Measurements from ENCODE around the gene ITGA7.

ITGA7 gene

DNA sequence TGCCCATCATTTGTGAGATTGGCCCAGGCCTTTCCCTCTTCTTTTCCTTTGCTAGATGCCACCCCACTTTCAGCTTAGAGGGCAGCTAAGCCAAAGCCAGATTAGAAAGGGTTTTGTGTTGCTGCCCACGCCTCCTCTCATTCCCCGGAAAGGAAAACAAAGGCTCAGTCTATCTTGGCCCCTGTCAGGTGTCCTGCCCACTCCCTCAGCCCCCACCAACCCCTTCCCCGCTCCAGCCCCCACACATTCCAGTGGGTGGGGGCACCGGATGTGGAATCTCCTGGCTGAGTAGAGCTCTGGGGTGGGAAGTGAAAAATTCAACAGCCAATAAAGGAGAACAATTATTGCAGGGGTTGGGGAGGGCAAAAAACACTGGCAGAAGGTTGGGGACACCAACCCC is 10.3 kb upstream of the ITGA7 start:
- DNase-seq = no peak

DNA sequence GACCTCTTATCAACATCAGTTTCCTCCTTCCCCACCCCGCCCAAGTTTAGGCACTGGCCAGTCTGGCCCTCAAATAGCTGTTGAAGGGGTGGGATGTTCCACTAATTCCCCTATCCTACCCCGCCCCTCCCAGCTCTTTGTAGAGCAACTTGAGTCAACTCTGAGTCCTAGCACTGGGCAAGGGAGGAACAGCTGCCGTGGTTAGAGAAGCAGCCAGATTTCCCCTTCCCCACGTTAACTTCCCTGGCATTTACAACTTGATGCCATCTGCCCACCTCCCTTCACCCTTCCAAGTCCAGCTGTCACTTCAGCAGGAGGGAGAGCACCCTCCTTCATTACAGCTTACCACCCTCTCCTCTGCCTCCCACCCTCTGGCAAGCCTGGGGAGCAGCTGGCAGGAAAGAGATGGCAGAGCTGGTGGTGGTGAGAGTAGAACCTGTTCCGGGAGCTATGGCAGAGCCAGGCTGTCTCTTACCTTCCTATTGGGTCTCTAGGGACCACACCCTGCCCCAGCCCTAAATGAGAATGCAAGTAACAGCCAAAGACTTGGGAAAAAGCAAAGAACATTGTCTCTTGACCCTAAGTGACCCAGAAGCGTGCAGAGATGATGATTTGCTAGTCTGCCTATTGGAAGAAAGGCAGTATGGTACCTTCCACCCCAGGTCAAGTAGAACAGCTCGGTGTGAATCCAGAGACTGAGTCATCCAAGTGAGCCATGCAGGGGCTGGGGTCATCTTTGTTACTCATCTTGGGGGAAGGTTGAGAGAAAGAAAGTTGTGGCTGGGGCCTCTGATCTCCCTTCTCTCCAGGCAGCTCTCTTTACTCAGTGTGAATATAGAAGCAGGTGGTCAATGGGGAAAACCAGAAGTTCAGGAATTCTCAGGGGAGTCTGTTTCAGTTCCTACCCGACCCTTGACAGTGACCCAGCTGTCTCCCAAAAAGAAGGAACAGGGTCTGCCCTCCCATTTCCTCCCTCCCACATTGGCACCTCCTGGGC is 9.6 kb upstream of the ITGA7 start:
- no peak for DNase-seq

DNA sequence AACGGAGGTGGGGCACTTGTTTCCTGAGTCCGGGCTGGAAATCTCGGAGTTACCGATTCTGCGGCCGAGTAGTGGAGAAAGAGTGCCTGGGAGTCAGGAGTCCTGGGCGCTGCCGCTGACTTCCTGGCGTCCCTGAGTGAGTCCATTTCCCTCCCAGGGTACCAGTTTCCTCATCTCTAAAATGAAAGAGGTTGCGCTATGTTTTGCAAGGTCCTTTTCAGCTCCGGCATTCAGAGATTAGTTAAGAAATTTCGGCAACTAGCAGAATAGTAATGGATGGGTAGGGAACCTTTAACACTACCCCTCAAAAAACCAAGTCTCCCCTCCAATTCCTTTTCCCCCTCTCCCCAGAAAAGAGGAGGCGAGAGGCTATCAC is 8.9 kb upstream of the ITGA7 start:
- no peak for DNase-seq

DNA sequence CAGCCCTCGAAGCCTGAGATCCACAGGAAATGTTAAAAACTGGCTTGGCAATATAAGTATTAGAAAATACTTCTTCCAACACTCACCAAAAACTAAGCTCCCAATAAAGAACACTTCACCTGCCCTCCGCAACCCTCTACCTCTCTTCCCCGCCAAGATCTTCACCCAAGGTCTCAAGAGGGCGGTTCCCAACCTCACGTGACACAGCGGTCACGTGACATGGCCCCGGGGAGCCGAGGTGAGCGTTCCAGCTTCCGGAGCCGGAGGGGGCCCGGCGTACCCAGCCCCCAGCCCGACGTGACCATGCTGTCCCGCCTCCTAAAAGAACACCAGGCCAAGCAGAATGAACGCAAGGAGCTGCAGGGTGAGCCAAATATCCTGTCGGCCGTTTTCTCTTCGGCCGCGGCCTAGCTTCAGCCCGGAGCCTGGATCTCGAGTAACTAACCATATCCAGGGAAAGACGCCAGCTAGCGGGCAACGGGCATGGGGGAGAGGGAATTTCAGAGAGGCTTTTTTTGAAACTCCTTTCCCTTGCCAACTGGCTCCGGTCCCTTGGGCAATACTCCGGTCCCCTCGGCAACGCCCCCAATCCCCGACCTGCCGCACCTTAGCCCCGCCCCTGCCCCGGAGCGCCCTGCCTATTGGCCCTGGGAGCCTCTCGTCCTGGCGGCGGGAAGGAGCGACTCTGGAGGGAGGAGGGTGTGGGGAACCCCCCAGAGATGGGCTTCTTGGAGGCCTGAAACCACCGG is 8.3 kb upstream of the ITGA7 start, which contains the start of gene BLOC1S1:
TSS of gene BLOC1S1 (plus strand) at position 214 of the 749 bp plus-strand sequence. CDS start at position 220, 6 bp downstream.
- DNase-seq = peak; percentile 82

DNA sequence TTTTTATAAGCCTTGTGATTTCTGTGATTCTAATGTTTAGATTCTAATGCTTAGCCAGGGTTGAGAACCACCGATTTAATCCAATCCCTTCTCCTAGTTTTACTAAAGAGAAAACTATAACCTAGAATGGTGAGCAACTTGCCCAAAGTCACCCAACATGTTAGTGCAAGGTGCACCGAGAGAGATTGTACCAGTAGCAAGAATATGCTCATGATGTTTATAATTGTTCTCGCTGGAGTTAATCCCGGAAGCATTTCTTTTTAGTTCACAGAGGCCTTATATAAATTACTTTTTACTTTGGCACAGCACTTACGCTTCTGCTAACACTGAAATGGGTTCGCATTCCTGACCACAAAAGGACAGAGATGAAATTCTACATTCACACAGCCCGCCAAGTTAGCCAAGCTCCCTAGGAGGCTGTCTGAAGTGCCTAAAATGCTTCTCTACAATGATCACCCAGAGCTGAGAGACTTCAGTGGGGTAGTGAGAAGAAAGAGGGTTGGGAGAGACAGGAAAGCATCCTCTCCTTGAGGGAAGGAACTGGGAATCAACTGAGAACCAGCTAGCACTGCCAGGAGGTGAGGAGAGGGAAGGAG is 7.6 kb upstream of the ITGA7 start:
- no peak for DNase-seq

DNA sequence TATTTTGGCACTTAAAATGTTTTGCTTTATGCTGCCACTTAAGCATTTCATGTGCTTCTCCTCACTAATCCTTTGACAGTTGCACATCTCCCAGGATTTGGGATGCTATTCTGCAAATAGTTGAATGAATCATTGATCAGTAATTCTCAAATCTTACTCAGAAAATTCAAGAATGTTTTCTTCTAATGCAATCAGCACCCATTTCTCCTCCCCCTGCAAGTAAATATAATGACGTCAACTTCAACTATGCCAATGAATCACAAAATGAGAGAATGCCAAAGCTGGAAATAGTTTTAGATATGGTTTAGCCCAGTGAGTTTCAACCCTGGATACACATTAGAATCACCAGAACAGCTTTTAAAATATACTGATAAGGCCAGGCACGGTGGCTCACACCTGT is 6.0 kb upstream of the ITGA7 start:
- DNase-seq = no peak

DNA sequence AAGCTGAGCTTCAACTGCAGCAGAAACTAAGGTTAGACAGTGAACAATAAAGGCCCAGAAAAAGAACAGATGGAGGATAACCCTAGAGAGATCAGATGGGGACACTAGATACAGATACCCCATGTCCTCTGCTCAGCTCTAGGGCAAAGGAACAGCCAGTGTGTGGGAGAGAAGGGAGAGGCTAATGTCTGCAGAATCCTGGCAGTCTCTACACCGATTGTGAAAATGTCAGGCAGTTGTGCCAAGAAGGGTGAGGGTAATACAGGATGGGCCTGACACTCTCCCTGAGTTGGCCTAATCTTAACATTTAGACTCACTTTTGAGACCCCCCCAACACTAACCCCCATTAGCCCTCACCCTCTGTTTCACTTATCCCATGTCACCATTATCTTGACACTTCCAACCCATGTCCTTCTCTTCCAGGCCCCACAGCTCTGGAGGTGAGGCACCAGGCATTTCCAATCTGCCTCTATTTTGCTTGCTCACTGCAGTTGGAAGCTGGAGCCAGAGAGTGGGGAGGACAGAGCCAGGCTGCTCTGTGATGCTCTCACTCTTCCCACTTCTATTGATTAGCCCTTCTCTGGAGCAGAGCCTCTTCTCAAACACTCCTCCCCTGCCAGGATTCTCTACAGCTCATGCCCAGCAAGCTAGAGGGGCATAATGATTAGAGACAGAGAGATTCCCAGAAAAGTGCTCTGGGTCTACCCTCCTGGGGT is 5.2 kb upstream of the ITGA7 start:
- no peak for DNase-seq

DNA sequence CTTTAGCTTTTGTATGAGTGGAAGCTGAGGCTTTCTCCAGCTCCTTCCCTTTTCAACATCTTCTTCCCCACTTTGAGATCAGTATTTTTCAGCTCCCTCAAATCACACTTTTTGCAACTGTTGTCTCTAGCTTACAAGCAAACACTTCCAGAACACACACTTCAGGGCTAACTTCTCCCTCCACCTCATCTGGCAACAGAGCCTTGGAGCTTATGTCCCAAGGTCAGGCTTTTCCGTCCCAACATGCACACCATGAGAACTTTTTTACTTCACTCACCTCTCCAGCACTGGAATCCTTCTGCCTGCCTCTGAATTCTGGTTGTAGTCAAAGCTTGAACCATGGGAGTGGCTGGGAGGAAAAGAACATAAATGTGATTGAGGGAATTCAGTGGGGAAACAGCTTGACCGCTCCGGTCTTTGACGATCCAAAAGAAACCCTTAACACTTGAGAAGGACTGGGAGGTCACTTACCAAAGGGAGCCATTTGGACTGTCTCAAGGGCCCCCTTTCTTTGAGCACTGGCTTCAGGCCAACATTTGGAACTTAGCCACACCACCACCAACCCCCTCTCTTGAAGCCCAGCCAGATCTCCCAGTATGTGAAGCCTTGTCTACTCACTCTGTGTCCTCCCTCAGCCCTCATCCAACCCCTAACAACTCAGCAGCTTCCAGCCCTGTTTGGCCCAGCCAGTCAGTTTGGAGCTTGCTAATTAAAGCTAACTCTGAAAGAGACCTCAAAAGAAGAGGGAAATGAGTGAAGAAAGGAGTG is 4.3 kb upstream of the ITGA7 start:
- DNase-seq = no peak

DNA sequence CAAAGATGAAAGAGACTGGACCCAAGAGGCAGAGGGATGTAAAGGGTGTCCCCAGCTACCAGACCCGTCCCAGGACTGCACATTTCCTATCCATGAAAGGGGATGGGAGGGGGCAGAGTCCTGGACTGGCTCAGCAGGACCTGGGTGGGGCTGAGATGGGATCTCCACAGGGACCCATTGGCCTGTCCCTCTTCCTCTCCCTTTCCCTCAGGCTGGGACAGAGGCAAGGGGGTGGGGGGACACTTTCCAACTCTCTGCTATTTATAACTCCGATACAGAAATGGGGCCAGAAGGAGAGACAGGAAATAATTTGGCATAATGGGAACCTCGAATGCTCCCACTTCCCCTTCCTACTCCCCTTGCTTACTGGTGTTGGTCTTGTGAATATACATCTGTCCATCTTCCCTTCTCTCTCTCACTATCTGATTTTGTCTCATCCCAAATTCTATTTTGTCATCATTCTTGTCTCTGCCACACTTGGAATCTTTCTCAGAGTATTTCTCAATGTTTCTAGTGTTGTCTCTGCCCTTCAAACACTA is 1.1 kb upstream of the ITGA7 start:
- no peak for DNase-seq

DNA sequence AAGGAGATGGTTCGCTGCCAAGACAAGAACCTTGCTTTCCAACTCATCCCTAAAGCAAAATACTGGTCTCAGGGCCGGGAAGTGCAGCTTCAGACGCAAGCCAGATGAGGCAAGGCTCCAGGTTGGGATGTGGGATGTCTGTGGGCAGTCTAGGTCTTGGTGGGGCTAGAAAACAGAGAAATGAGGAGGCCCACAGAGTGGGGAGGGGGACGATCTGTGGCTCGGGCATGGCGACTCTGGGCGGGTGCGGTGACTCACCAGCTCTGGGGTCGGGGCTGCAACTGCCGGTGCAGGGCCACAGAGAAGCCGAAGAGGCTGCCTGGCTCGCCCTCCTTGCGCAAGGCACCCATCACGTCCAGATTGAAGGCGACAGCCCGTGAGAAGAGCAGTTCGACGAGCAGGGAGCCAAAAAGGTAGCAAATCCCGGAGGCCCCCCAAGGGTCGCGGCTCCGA is 459 bp downstream of the ITGA7 start:
- DNase-seq = no peak

DNA sequence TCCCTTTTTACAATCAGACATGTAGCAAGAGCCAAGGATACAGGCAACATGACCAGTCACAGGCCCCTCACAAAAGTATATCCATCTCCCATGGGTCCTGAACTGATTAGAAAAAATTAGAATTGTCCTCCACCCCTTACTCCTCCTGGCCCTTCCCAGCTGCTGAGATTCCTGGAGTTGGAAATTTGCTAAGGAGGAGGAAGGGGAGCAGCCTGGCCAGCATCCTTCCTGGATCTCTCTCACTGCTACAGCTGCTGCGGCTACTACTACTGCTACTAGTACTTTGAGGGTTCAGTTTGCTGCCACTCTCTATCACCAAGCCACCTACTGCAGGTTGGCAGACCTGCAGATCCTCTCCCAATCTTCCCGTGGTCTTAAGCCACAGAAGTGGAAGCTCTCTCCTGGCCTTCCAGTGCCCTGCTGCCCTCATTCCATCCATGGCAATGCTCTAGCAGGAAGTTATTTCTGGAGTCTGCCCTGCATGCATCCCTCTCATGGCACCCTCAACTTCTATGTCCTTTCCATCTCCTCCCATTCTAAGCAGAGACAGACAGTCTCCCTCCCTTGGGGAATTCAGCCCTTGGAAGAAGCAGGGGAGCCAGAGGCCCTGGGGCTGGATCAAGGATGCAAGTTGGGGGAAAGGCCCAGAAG is 1.0 kb downstream of the ITGA7 start:
- no peak for DNase-seq

DNA sequence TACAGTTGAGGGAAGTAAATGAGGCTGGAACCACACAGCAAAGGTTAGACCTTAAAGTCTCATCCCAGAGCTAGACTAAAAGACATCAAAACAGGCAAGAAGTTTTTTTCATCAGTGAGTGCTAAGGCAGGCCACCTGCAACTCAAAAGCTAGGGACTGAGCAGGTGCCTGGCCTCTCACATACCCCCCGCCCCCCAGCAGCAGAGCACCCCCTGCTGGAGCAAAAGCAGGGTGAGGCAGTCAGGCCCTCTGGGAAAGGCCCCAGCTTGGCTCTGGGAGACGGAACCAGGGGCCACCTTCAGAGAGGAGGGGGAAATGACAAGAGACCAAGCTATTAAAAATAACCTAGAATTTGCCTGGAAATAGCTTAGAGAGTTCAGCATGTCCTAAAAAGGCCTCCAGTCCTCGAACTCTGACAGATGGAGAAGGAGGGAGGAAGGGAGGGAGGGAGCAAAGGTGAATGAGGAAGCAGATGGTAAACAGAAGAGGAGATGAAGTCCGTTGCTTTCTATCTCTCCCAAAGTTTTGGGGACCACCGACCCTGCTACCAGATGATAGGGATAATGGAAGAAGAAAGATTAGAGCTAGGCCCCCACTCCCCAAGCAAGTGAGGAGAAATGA is 1.8 kb downstream of the ITGA7 start:
- DNase-seq = no peak

DNA sequence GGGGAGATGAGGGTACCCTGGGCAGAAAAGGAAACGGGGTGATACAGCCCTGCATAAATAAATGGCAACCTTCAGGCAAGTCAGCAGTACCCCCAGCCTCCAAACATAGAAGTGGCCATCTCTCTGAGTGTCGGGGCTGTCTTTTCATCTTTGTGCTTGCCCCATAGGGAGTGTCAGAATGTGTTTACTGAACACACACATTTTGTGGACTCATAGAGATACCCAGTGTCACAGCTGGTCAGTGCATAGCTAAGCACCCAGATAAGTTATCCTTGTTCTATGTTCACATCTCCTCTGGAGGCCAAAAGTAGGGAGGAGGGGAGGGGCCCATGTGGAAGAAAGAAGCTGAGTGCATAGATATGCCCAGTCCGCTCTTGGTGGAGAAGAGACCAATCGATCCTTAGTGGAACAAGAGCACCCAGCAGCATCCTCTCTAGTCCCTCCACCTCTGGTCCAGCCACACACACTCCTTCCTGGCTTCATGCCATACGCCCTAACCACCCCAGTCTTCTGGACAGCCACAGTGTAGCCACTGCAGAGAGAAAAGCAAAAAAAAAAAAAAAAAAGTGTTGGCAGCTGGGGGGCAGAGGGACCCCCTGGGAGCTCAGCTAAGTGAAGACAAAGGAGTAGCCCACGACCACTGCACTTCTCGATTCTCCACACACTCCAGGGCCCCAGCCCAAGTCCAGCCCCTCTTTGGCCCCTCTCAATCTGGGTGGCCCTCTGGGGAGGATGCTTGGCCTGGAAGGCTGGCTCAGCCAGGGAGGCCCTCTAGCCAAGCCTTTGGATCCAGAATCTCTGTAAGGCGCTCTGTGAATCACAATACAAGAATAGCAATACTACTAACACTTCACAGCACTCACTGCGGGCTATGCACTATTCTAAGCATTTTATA is 2.6 kb downstream of the ITGA7 start:
- no peak for DNase-seq

DNA sequence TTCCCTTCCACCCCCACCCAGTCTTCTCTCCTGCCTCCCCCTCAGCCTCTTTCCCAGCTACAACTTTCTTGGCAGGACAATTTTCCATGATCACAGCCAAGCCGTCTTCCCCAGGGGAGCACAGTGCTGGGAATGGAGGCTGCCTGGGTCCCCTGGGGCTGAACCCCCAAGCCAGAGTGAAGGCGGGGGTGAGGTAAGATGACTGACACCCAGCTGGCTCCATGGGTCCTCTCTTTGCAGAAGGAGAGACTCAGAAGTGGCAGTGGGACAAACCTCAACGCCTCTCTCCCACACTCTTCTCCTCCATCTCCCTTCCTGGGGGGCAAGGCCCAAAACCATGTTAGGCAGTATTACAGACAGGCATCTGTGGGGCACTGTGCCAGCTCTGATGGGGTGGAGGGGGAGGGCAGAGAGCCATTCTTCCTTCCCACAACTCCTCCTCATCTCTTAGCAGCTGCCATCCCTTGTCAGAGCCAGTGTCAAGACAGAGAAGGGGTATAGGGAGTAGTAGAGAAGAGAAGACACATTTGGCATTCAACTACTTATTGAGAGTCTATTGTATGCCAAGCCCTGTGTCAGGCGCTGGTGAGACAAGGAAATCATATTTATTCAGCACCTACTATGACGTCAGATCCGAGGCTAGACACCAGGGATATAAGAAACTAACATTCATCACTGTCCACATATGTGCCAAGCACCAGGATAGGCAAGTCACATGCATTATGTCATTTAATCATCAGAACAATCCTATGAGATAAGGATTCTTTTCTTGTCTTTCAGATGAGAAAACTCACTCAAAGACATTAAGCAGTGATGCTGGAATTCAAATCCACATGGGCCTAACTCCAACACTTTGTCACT is 3.6 kb downstream of the ITGA7 start:
- DNase-seq = no peak

DNA sequence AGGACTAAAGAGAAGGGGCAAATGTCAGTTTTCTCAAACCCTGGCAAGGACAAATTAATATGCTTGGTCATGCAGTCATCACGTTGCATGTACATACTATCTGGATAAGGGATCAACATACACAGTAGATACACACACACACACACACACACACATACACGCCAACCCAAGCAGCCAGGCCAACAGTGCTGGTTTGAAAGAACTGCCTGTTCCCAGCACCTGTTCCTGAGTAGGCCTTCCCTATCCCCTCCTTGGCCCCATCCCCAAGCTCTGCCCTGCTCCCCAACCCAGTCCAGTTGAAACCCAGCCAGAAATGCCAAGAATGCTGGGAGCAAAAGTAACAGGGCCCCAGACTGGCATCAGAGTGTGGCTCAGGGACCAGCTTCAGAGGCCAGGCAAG is 4.4 kb downstream of the ITGA7 start:
- DNase-seq = no peak

DNA sequence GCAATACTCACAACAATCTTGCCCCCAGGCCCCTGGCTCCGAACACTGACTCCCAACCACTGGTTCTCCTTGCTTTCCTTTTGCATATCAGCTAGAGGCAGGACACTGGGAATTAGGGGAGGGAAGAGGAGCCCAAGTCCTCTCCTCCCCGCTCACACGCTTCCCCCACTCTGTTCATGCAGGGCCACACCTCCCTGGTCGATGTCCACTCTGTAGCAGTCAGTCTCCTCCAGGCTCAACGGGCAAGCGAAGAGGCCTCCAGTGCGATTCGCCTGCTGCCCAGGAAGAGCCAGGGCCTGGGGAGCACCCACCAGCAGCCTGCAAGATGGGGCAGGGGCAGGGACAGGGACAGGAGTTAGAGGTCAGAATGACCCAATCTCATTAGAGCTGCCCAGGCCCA is 4.8 kb downstream of the ITGA7 start:
- no peak for DNase-seq

DNA sequence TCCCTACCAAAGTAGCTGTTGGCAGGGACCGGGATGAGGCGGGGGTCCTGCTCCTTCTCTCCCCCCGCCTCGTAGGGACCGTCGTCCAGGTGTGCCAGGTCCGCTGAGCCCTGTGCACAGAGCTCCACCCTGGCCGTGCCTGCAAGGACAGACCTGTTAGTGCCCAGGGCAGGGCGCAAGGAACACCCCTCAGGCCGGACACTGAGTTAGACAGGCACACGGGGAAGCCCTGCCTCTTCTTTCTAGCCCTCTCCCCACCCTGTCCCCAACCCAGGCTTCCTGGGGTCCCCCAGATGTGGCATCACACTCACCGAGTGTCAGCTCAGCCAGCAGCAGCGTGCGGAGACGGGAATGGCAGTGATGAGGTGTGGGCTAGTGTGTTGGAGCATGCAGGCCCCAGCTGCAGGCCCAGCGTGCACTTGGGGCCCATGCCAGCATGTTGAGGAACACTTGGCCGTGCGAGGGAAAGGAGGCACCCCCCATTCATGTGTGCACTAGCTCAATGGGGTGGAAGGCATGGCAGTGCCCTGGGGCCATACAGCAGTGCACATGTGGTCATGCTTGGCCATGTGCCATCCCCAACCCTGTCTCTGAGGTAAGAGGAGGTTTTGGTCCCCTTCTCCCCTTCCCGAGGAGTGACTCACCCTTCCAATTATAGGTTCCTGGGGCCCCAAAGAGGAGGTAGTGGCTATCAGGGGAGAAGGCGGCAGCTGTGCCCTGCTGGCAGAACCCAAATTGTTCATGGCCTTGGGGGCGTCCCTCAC is 7.3 kb downstream of the ITGA7 start:
- DNase-seq = no peak
